Measurements from ENCODE around the gene PHAF1. TPM values are rescaled to one million over a fixed set of nuclear protein-coding genes. Genes with fewer than 3 reads are reported as not detected.
A peak's percentile ranks its signal among the peaks of the same experiment; 100 is the strongest.

PHAF1 gene
- polyA plus RNA-seq, 1 donor from 2014 or later, result 14.5 TPM

- Mint-ChIP-seq H3K27ac (peak overlapping the region; percentile 94 to 97 (median 97)), H3K4me1 (peaks cover 32 to 38% (median 34%) of the 10 kb centered on the region in 3 donors), H3K9me3 (no peaks in the 10 kb centered on the region), H3K36me3 (no peaks in the 10 kb centered on the region), H3K4me3 (peak overlapping the region; percentile 91 to 99 (median 94)), H3K27me3 (peaks cover 17% of the 10 kb centered on the region)
Observed at GRCh38 chr16:67157892-67158635, 48.3 kb downstream of the PHAF1 start.

GRCh38 chr16:67158637-67159600 is 49.2 kb downstream of the PHAF1 start:
- Mint-ChIP-seq H3K9me3 (no peaks in the 10 kb centered on the region), H3K27ac (peak overlapping the region; percentile 94 to 97 (median 97)), H3K4me1 (peaks cover 32 to 38% (median 35%) of the 10 kb centered on the region in 3 donors), H3K4me3 (peak overlapping the region; percentile 91 to 99 (median 94)), H3K36me3 (no peaks in the 10 kb centered on the region), H3K27me3 (peaks cover 19% of the 10 kb centered on the region)

- H3K4me1 Mint-ChIP-seq, result peaks cover 30 to 32% (median 30%) of the 10 kb centered on the region in 3 donors
- peak overlapping the region in 2 of 3 donors; percentile 82 to 97 for H3K27ac Mint-ChIP-seq
- no peaks in the 10 kb centered on the region for H3K36me3 Mint-ChIP-seq
- peaks cover 34% of the 10 kb centered on the region for H3K27me3 Mint-ChIP-seq
- H3K9me3 Mint-ChIP-seq, result no peaks in the 10 kb centered on the region
- H3K4me3 Mint-ChIP-seq, result peak overlapping the region in 1 of 4 donors; percentile 99
Observed at GRCh38 chr16:67161595-67162058, 51.9 kb downstream of the PHAF1 start.

- Mint-ChIP-seq H3K4me3 (peak overlapping the region in 3 of 4 donors; percentile 75 to 99 (median 87)), H3K36me3 (no peaks in the 10 kb centered on the region), H3K27ac (peak overlapping the region in 2 of 3 donors; percentile 82 to 97), H3K9me3 (no peaks in the 10 kb centered on the region), H3K27me3 (peaks cover 41% of the 10 kb centered on the region), H3K4me1 (peaks cover 22 to 26% (median 25%) of the 10 kb centered on the region in 3 donors)
Observed at GRCh38 chr16:67162506-67163163, 52.9 kb downstream of the PHAF1 start.

- peak overlapping the region in 2 of 3 donors; percentile 63 to 64 for H3K27ac Mint-ChIP-seq
- no peaks in the 10 kb centered on the region for H3K36me3 Mint-ChIP-seq
- peaks cover 48% of the 10 kb centered on the region for H3K27me3 Mint-ChIP-seq
- H3K4me3 Mint-ChIP-seq, result peak overlapping the region; percentile 68 to 99 (median 80)
- H3K4me1 Mint-ChIP-seq, result peaks cover 14 to 21% (median 18%) of the 10 kb centered on the region in 3 donors
- H3K9me3 Mint-ChIP-seq, result no peaks in the 10 kb centered on the region
Observed at GRCh38 chr16:67163164-67163998, 53.6 kb downstream of the PHAF1 start.

GRCh38 chr16:67163999-67164558 is 54.3 kb downstream of the PHAF1 start:
- peak overlapping the region; percentile 68 to 82 (median 72) for H3K4me3 Mint-ChIP-seq
- H3K4me1 Mint-ChIP-seq, result peaks cover 11 to 14% (median 12%) of the 10 kb centered on the region in 3 donors
- peak overlapping the region in 2 of 3 donors; percentile 63 to 64 for H3K27ac Mint-ChIP-seq
- H3K36me3 Mint-ChIP-seq, result no peaks in the 10 kb centered on the region
- peaks cover 54% of the 10 kb centered on the region for H3K27me3 Mint-ChIP-seq
- no peaks in the 10 kb centered on the region for H3K9me3 Mint-ChIP-seq

GRCh38 chr16:67164599-67165061 is 54.9 kb downstream of the PHAF1 start, which contains the start of gene HSF4:
Gene HSF4, plus strand, starts transcription at chr16:67164745. Its CDS starts 67 bp downstream, at chr16:67164812.
- Mint-ChIP-seq H3K27ac (peak within 1 kb of the TSS in 2 of 3 donors; percentile 63 to 79), H3K9me3 (no peaks in the 10 kb centered on the region), H3K4me1 (peaks cover 12 to 15% (median 12%) of the 10 kb centered on the region in 3 donors), H3K36me3 (no peaks in the 10 kb centered on the region), H3K27me3 (peaks cover 54% of the 10 kb centered on the region), H3K4me3 (peak within 1 kb of the TSS; percentile 68 to 82 (median 76))

DNA sequence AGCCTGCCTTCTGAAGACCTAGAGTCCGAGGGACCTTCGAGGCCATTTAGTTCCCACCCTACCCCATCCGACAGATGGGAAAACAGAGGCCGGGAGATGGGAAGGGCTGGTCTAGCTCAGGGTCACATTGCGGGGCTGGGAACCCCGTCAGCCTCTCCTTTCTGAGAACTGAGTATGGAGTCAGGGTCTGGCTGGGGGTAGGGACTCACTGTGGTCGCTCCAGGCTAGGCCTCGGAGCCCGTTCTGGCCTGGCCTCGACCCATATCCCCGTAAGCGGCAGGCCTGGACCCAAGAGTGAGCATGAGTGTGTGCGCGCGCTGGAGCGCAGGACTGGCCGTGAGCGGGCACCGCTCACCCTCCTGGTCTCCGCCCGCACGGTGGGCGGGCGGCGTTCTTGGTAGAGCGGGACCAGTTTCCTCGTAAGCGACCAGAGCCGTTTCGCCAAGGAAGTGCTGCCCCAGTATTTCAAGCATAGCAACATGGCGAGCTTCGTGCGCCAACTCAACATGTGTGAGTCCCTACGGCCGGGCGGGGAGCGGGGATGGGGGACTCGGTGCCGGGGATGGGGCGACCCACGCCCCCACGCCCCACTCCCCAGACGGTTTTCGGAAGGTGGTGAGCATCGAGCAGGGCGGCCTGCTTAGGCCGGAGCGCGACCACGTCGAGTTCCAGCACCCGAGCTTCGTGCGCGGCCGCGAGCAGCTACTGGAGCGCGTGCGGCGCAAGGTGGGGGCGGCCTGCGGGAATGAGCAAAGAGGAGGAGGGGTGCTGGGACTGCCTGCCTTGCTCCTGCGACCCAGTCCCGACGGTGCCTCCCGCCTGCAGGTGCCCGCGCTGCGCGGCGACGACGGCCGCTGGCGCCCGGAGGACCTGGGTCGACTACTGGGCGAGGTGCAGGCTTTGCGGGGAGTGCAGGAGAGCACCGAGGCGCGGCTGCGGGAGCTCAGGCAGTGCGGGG is 55.7 kb downstream of the PHAF1 start:
- H3K36me3 Mint-ChIP-seq, result no peaks in the 10 kb centered on the region
- H3K4me3 Mint-ChIP-seq, result peak overlapping the region; percentile 12 to 75 (median 64)
- peaks cover 60% of the 10 kb centered on the region for H3K27me3 Mint-ChIP-seq
- H3K27ac Mint-ChIP-seq, result peak overlapping the region in 1 of 3 donors; percentile 79
- peaks cover 14 to 20% (median 15%) of the 10 kb centered on the region in 3 donors for H3K4me1 Mint-ChIP-seq
- no peaks in the 10 kb centered on the region for H3K9me3 Mint-ChIP-seq

- H3K27ac Mint-ChIP-seq, result peak overlapping the region in 1 of 3 donors; percentile 39
- peaks cover 13 to 18% (median 15%) of the 10 kb centered on the region in 3 donors for H3K4me1 Mint-ChIP-seq
- no peaks in the 10 kb centered on the region for H3K9me3 Mint-ChIP-seq
- no peaks in the 10 kb centered on the region for H3K36me3 Mint-ChIP-seq
- peaks cover 62% of the 10 kb centered on the region for H3K27me3 Mint-ChIP-seq
- H3K4me3 Mint-ChIP-seq, result peak overlapping the region in 1 of 4 donors; percentile 12
Observed at GRCh38 chr16:67166110-67166547, 56.4 kb downstream of the PHAF1 start.

- H3K4me3 Mint-ChIP-seq, result peak overlapping the region in 1 of 4 donors; percentile 60
- H3K27me3 Mint-ChIP-seq, result peaks cover 64% of the 10 kb centered on the region
- peak overlapping the region; percentile 39 to 88 (median 65) for H3K27ac Mint-ChIP-seq
- peaks cover 14 to 20% (median 15%) of the 10 kb centered on the region in 3 donors for H3K4me1 Mint-ChIP-seq
- no peaks in the 10 kb centered on the region for H3K9me3 Mint-ChIP-seq
- no peaks in the 10 kb centered on the region for H3K36me3 Mint-ChIP-seq
Observed at GRCh38 chr16:67166598-67167168, 56.9 kb downstream of the PHAF1 start.

- H3K27ac Mint-ChIP-seq, result no peak overlapping the region
- H3K4me3 Mint-ChIP-seq, result peak overlapping the region in 1 of 4 donors; percentile 50
- no peaks in the 10 kb centered on the region for H3K36me3 Mint-ChIP-seq
- H3K9me3 Mint-ChIP-seq, result peaks cover 0 to 1% (median 0%) of the 10 kb centered on the region in 3 donors
- H3K27me3 Mint-ChIP-seq, result peaks cover 63% of the 10 kb centered on the region
- H3K4me1 Mint-ChIP-seq, result peaks cover 10 to 15% (median 15%) of the 10 kb centered on the region in 3 donors
Observed at GRCh38 chr16:67167588-67167987, 57.8 kb downstream of the PHAF1 start.

GRCh38 chr16:67169011-67169451 is 59.3 kb downstream of the PHAF1 start:
- Mint-ChIP-seq H3K4me1 (peaks cover 18 to 25% (median 20%) of the 10 kb centered on the region in 3 donors), H3K27ac (peak overlapping the region in 1 of 3 donors; percentile 5), H3K4me3 (no peak overlapping the region), H3K36me3 (peaks cover 1% of the 10 kb centered on the region), H3K27me3 (peaks cover 69% of the 10 kb centered on the region), H3K9me3 (peaks cover 0 to 2% (median 0%) of the 10 kb centered on the region in 3 donors)

All from IgD-negative memory B cell (primary cell).